SKM-1 (cell line): Measurements from ENCODE around the gene TMEM245.

Experiments
- DNase-seq: peaks from one replicate; lab custom pipeline; 2025; ENCODE audit not compliant: unreplicated experiment; lab: John Stamatoyannopoulos, UW

TMEM245 gene

GRCh38 chr9:109101810-109102209, 17.9 kb downstream of the TMEM245 start:
- no peak for DNase-seq

- no peak for DNase-seq
These were observed 18.5 kb downstream of the TMEM245 start for GRCh38 chr9:109101202-109101595.

DNA sequence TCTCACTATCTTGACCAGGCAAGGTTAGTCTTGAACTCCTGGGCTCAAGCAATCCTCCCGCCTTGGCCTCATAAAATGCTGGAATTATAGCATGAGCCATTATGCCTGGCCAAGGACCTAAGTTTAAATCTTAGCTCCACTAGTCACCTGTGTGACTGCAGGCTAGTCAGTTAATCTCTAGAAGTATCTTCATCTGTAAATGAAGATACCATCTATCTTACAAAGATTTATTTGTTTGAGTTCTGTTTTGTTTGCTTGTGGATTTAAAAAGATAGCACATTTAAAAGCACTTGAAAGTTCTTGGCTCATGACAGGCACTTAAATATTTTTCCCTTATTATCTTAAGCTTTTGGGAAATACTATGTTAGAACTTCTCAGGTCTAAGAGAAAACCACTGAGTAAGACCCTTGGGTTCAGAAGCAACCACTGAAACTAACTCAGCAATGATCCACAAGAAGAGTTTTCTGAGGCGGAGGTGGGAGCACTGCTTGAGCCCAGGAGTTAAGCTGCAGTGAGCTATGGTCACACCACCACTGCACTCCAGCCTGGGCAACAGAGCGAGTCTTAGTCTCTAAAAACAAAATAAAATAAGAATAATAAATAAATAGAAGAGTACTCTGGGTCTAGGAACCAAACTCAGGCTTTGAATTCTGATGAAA, 19.1 kb downstream of the TMEM245 start:
- DNase-seq: no peak

GRCh38 chr9:109098960-109099308, 20.8 kb downstream of the TMEM245 start:
- DNase-seq: no peak

GRCh38 chr9:109098171-109098959, 21.4 kb downstream of the TMEM245 start:
- no peak for DNase-seq

DNA sequence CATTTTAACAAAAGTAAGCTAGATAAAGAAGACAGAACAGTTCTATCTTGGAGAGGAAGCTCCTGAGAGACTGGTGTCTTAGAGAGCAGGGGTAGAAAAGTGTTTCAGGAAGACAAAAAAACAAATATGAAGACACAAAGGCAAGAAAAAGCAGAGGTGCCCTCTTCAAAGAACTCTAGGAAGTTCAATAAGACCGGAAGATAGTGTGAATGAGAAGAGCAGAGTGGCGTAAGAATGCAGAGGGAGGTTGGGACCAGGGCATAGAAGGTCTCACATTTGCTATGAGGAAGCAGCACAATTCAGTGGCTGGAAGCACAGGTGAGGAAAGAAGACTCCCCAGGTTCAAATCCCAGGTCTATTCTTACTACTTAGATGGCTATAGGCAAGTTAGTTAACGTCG, 22.6 kb downstream of the TMEM245 start:
- no peak for DNase-seq

DNA sequence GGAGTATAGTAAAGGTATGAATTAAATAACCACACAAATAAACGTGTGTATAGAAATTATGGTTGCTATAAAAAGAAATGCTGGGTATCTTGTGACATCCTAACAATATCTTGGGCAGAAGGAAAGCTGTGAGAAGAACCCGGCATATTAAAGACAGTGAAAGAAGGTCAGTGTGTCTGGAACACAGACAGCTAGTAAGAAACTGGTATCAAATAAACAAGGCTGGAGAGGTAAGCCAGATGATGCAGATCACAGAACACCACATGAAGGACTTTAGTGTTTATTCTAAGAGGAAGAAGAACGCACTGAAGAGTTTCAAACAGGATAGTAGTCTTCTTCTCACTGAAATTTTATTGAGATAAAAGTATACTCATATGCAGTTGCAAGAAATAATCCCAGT, 24.4 kb downstream of the TMEM245 start:
- no peak for DNase-seq

DNA sequence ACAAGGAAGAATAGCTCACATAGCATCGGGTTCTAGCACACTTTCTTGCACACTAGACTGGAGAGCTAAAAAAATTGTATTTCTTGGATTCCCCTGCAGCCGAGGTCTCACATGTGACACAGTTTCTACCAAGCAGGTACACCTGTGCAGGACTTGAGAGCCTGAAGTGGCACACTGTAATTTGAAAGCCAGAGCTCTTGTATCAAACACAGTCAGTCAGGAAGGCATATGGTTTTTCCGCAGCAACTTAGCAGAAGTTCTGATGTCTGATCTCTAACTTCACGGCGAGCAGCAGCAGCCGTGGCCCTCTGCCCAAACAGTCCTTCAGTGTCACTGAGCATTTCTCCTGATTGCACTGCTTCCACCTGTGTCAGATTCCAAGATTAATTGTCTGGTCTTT, 25.5 kb downstream of the TMEM245 start:
- no peak for DNase-seq

GRCh38 chr9:109092587-109092986, 27.2 kb downstream of the TMEM245 start:
- DNase-seq: no peak

DNA sequence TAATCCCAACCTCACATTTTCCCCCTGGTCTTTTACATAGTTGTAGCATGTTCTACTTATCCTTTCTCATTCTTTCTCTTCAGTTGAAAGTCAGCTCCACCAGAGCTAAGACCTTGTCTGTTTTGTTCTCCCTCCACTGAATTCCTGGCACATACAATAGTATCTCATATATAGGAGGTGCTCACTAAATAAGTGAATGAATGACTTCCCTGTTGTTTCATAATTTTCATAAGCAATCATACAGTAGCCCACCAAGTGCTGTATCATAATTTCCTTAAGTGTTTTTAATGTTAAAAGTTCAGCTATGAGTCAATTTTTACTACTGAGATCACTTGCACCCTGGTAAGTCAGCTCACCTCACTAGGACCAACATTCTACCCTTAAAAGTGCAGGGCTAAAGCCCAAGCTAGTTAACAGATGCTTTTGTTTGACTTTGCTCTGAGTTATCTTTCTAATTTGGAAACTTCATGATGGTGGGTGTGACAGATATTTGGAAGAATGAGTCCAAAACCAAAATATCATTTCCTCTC, 27.6 kb downstream of the TMEM245 start:
- no peak for DNase-seq

GRCh38 chr9:109088221-109088620, 31.5 kb downstream of the TMEM245 start:
- no peak for DNase-seq

- DNase-seq: no peak
These were observed 32.0 kb downstream of the TMEM245 start for GRCh38 chr9:109087795-109088194.

- no peak for DNase-seq
These were observed 33.5 kb downstream of the TMEM245 start for GRCh38 chr9:109086221-109086620.

- no peak for DNase-seq
These were observed 34.2 kb downstream of the TMEM245 start for GRCh38 chr9:109085510-109085909.

GRCh38 chr9:109083813-109084405, 35.8 kb downstream of the TMEM245 start:
- no peak for DNase-seq

GRCh38 chr9:109083141-109083540, 36.6 kb downstream of the TMEM245 start:
- no peak for DNase-seq

DNA sequence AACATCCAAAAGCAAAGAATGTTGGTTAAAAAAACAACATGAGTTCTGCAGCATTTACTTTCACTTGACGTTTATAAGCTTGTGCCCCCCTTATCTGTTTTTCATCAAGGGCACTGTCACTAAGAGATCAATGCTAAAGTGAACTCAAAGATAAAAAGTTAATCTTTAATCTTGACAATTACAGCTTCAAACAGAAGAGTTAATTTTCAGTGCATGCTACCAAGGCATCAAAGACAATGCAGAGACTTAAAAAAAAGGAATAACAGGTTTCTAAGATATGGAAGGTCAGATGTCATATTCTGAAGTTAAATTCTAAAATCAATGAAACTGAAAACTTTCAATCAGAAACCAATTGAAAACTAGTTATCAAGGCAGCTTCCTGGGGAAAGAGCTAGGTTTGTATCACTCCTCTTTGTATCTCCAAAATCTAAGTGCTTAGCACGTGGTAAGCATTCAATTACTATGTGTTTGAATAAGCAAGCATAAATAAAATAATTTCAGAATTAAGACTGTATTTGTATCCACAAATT, 37.6 kb downstream of the TMEM245 start:
- no peak for DNase-seq

- DNase-seq: no peak
These were observed 45.4 kb downstream of the TMEM245 start for GRCh38 chr9:109074236-109074889.

DNA sequence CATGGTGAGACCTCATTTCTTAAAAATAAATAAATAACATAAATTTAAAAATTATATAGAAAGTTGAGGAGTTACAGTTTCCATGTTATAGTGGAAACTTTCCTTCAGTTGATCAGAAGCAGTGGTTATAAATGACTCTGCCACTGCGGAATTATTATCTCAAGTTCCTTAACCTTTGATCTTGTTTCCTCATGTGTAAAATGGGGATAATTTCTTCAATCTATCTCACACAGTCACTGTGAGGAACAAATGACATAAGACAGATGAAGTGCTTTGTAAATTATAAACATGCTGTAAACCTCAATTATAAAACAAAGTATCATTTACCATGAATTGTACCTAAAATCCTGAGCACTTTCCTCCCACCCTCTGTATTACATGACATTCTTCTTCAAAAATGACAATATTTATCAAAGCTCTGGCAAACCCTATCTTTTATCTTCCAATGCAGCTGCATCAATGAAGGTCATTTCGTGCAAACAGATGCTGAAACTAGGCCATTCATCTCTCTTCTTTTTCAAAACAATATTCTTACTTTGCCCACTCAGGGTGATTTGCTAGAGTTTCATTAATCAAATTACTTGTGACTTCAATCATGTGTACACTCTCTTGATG, 46.8 kb downstream of the TMEM245 start:
- DNase-seq: no peak

- DNase-seq: no peak
These were observed 47.5 kb downstream of the TMEM245 start for GRCh38 chr9:109072133-109072692.

DNA sequence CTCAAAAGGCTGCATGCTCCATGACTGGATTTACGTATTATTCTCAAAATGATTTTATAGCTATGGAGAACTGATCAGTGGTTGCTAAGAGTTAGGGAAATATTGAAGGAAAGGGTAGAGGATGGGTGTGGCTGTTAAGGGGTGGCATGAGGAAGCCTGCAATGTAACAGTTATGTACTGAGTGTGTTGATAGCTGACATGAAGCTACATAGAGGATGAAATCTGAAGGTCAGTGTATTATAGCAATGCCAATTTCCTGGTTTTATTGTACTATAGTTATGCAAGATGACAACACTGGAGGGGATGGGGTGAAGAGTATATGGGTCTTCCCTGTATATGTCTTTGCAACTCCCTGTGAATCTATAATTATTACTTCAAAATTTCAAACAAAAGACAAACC, 51.0 kb downstream of the TMEM245 start:
- no peak for DNase-seq
